ENCODE measurements around the gene TMEM101. TPM values are rescaled to one million over a fixed set of nuclear protein-coding genes. Genes with fewer than 3 reads are reported as not detected.

The TMEM101 gene
- total and polyA plus RNA-seq, 2 of the 13 experiments (the other 11 are each of a cell fraction or from before 2014, with no cell fraction given), result 72.0 to 100 TPM

DNA sequence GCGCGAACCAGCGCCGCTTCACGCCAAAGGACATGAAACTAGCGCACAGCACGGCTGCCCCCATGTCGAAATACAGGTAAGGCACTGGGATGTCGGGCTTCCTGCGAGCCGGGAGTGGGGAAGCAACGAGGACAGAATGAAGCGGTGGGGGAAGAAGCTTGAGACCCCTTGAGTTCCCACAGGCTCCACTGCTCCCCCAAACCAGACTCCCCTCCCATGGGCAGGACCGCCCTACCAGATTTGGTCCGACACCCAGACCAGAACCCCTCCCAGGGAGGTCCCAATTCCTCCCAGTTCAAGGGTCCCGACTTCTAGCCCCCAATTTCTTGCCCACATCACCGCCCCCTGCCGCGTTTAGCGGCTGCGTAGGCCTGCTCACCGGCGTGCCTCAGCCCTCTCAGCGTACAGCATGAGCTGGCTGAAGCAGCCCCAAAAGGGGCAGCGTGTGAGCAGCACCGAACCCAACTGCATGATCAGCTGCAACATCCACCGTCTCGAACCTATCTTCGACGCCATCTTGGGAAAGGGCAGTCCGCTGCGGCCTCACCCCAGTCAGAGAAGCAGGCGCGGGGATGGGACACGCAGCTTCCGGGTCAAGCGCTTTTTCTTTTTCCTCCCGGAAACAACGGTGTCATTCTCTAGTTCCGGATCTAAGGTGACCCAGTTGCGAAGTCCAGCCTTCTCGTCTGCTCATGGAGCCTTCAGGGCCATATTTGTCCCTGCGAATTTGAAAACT lies at the start of gene TMEM101 (continued):
- TF ChIP-seq, protein P1, sequence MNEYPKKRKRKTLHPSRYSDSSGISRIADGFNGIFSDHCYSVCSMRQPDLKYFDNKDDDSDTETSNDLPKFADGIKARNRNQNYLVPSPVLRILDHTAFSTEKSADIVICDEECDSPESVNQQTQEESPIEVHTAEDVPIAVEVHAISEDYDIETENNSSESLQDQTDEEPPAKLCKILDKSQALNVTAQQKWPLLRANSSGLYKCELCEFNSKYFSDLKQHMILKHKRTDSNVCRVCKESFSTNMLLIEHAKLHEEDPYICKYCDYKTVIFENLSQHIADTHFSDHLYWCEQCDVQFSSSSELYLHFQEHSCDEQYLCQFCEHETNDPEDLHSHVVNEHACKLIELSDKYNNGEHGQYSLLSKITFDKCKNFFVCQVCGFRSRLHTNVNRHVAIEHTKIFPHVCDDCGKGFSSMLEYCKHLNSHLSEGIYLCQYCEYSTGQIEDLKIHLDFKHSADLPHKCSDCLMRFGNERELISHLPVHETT (CRISPR knock-in tag; conservative IDR thresholded peaks at IDR 0.05), result peak; percentile 97
- TF ChIP-seq CREBL2 (CRISPR knock-in tag; IDR thresholded peaks at IDR 0.05; ENCODE audit: borderline replicate concordance), result peak; percentile 89; the same call in 1 of the 2 replicates
- peak; percentile 94 for TF ChIP-seq HMGXB3 (CRISPR knock-in tag; IDR thresholded peaks at IDR 0.05; ENCODE audit: borderline replicate concordance)
- no peak for TF ChIP-seq ZNF432 (CRISPR knock-in tag; IDR thresholded peaks at IDR 0.05; ENCODE audit: borderline replicate concordance)
- peak; percentile 98 for TF ChIP-seq KAT7 (CRISPR knock-in tag; IDR thresholded peaks at IDR 0.05; ENCODE audit: borderline replicate concordance)
- peak; percentile 88 for TF ChIP-seq ZBTB20 (CRISPR knock-in tag; IDR thresholded peaks at IDR 0.05; ENCODE audit: borderline replicate concordance, low read depth)
- TF ChIP-seq BATF2 (CRISPR knock-in tag; IDR thresholded peaks at IDR 0.05), result no peak
- TF ChIP-seq NFAT5 (CRISPR knock-in tag; IDR thresholded peaks at IDR 0.05), result peak; percentile 85
- TF ChIP-seq ZMYM4 (CRISPR knock-in tag; IDR thresholded peaks at IDR 0.05), result peak; percentile 88
- peak; percentile 95; the same call in 1 of the 2 replicates for TF ChIP-seq DNMT3B (CRISPR knock-in tag; conservative IDR thresholded peaks at IDR 0.05)
- 0 out of 2 replicates have a peak, but pooled peaks have one; percentile 25 for TF ChIP-seq HMG20A (CRISPR knock-in tag; IDR thresholded peaks at IDR 0.05; ENCODE audit: borderline replicate concordance)

Data from HepG2 (cell line).